ENCODE data around the gene NCKAP5L. TPM values are rescaled to one million over a fixed set of nuclear protein-coding genes. Genes with fewer than 3 reads are reported as not detected.
"Not testable (repeated sequence)": the region's sequence is repeated elsewhere in the genome, so short reads cannot be mapped to it uniquely, and the experiment has no call there.

NCKAP5L gene
- total RNA-seq, 2 donors from 2014 or later = 5.5 to 7.5 TPM

DNA sequence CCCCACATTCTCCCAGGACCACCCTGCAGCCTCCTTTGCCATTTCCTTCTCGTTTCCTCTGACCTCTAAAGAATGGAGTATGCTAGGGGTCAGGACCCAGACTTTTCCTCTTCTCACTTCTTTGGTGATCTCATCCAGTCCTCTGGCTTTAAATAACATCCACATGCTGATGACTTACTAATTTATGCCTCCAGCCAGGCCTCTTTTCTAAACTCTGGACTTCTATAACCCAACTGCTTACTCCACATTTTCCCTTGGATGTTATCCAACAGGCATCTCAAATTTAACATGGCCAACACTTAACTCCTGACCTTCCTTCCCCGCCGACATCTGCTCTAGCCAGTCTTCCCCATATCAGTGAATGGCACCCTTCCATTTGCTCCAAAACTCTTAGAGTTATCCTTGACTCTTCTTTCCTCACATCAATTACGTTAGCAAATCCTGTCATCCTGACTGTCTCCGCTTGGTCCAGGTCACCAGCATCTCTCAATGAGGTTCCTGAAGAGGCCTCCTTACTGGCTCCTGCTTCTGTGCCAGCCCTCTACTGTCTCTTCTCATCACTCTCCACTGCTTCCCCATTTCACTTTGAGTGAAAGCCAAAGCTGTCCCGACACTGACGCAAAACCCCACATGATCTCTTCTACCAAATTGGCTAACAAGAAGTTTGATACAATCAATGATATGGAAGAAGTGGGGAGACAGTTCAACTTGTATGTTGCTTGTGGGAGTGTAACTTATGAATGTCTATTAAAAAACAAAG is 44.1 kb downstream of the NCKAP5L start:
- H3K27ac Mint-ChIP-seq = no peak overlapping the region
- DNase-seq (ENCODE audit: low spot score in 2 of 2) (no peak), ATAC-seq (no peak)
- peaks cover 0 to 5% of the 10 kb centered on the region in 2 donors for H3K9me3 Mint-ChIP-seq
- H3K36me3 Mint-ChIP-seq = no peaks in the 10 kb centered on the region

DNA sequence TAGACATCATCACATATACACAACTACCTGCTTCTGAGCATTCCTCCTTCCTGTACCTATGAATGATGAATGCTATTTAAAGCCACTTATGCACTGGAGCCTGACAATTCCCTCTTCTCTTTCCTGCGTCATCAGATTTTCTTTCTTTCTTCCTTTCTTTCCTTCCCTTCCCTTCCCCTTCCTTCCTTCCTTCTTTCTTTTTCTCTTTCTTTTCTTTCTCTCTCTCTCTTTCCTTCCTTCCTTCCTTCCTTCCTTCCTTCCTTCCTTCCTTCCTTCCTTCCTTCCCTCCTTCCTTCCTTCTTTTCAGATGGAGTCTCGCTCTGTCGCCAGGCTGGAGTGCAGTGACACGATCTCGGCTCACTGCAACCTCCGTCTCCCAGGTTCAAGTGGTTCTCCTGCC is 47.3 kb downstream of the NCKAP5L start:
- not testable (repeated sequence) for ATAC-seq; DNase-seq (ENCODE audit: low spot score in 2 of 2); H3K36me3 Mint-ChIP-seq; H3K9me3 Mint-ChIP-seq; H3K27ac Mint-ChIP-seq

DNA sequence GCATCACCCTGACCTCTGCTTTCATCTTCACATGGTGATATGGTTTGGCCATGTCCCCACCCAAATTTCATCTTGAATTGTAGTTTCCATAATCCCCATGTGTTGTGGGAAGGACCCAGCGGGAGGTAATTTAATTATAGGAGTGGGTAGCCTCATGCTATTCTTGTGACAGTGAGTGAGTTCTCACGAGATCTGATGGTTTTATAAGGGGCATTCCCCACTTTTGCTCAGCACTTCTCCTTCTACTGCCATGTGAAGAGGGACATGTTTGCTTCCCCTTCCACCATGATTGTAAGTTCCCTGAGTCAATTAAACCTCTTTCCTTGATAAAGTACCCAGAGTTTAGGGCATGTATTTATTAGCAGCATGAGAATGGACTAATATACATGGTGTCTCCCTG is 48.6 kb downstream of the NCKAP5L start:
- H3K9me3 Mint-ChIP-seq = no peaks in the 10 kb centered on the region
- H3K36me3 Mint-ChIP-seq = no peaks in the 10 kb centered on the region
- no peak for DNase-seq (ENCODE audit: low spot score in 2 of 2)
- no peak overlapping the region for H3K27ac Mint-ChIP-seq
- ATAC-seq = no peak

DNA sequence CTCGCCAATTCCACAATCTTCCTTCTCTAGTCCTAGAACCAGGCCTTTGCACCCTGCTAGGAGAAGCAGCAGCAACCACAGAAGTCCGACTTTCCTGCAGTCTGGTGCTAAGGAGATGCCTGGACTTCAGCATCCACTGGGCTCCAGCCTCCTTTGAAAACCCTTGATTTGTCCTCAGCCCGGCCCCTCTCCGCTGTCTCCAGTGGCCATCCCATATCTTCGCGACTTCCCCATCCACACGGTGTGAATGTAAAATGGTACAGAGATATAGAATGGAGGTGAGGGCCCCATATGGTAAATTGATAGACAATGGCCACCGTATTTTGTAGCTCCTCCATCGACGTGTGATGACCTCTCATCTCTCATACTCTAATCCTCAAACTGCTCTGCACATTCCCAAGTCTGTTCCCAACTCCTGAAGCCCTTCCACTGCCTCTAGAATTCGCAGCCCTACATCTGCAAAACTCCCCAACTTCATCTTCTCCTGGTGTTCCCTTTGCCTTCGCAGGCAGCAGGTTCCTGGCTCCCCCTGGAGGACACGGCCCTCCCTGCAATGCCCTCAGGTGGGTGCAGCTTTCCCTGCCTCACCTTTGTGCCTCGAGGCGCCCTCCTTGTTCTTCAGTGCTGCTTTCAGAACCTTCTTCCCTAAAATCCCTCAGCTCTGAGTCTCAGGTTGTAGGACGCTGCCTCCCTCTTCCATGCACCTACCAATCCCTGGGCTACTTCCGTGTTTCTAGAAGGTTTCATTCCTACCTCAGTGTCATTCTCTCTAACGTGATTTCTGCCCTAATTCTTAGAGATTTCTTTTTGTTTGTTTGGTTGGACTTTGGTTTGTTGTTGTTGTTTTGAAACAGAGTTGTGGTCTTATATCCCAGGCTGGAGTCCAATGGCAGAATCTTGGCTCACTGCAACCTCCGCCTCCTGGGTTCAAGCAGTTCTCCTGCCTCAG is 50.1 kb downstream of the NCKAP5L start:
- DNase-seq (ENCODE audit: low spot score in 2 of 2) (peak; percentile 71 to 82), ATAC-seq (peak; percentile 72 to 74)
- Mint-ChIP-seq H3K9me3 (no peaks in the 10 kb centered on the region), H3K27ac (peak overlapping the region in 1 of 2 donors; percentile 48), H3K36me3 (no peaks in the 10 kb centered on the region)

DNA sequence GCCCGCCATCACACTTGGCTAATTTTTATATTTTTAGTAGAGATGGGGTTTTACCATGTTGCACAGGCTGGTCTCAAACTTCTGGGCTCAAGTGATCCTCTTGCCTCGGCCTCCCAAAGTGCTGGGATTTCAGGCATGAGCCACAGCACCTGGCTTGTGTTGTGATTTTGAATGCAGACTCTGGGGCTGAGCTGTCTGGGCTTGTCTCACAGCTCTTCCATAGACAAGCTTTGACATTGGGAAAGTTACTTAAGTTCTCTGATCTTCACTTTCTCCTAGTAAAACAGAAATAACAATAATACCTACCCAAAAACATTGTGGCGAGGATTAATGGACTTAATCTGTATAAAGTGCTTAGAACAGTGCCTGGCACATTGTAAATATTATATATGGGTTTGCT is 50.9 kb downstream of the NCKAP5L start:
- DNase-seq (ENCODE audit: low spot score in 2 of 2) (no peak), ATAC-seq (no peak)
- Mint-ChIP-seq H3K36me3 (no peaks in the 10 kb centered on the region), H3K9me3 (no peaks in the 10 kb centered on the region), H3K27ac (peak overlapping the region in 1 of 2 donors; percentile 48)

DNA sequence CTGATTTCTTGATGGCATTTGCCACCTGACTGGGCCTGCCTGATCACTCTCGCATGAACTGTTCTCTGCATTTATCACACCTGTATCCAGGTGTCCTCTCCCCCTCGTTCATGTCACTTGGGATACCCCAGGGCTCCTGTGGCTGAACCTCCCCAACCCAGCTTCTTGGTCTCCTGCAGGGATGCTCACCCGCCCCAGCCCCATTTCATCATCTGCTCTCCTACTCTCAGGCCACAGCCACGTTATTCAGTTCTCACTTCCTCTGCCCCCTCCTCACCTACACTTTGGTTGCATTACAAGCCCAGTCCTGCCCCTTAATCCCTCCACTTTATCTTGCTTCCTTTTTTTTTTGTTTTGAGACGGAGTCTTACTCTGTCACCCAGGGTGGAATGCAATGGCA is 51.4 kb downstream of the NCKAP5L start:
- no peak for ATAC-seq

DNA sequence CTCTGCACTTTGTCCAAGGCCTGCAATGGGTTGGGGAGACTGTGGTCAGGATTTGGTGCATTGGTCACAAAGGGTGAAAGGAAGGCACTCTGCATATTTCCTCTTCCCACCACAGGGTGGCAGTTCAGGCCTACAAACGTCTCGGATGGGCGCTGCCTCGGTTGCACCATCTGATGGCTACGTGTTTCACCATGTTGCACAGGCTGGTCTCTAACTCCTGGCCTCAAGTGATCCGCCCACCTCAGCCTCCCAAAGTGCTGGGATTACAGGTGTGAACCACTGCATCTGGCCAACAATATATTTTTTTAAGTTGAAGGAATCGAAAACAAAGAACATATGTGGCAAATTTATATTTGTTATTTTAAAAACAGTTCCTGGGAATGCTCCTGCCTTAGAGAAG is 51.8 kb downstream of the NCKAP5L start:
- Mint-ChIP-seq H3K9me3 (no peaks in the 10 kb centered on the region), H3K36me3 (no peaks in the 10 kb centered on the region), H3K27ac (no peak overlapping the region)
- DNase-seq (ENCODE audit: low spot score in 2 of 2) (peak; percentile 61 to 79), ATAC-seq (peak; percentile 91 to 98)

More for the DNA sequence above, 51.4 kb downstream of the NCKAP5L start:
- H3K27ac Mint-ChIP-seq = no peak overlapping the region
- DNase-seq (ENCODE audit: low spot score in 2 of 2) = no peak
- no peaks in the 10 kb centered on the region for H3K36me3 Mint-ChIP-seq
- H3K9me3 Mint-ChIP-seq = no peaks in the 10 kb centered on the region

DNA sequence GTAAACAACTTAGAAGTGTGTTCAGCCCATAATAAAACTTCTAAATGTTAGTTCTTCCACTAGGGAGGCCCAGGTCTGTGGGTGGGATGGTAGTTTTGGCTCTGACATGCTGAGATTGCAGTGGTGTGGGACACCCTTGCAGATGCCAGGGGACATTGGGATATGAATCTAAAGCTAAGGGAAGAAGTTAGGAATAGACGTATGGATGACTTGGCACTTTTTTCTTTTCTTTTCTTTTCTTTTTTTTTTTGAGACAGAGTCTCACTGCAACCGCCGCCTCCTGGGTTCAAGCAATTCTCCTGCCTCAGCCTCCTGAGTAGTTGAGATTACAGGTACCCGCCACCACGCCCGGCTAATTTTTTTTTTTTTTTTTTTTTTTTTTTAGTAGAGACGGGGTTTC is 55.1 kb downstream of the NCKAP5L start:
- H3K9me3 Mint-ChIP-seq; DNase-seq (ENCODE audit: low spot score in 2 of 2); ATAC-seq; H3K36me3 Mint-ChIP-seq; H3K27ac Mint-ChIP-seq: not testable (repeated sequence)

DNA sequence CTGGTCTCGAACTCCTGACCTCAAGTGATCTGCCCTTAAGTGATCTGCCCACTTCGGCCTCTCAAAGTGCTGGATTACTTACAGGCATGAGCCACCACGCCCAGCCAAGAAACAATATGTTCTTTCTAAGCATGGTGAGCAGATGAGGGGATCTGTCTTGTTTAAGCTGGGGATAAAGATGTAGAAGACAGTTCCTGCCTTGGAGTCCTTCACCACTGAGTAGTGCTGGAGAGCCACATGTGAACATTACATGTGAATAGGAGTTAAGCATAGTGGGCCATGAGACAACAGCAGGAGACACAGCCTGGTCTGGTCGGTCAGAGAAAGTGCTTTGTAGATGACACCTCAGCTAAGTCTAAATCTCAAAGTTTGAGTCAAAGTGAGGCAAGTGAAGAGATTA is 60.9 kb downstream of the NCKAP5L start:
- DNase-seq (ENCODE audit: low spot score in 2 of 2) (no peak), ATAC-seq (no peak)
- Mint-ChIP-seq H3K36me3 (peaks cover 15 to 23% of the 10 kb centered on the region in 2 donors), H3K9me3 (no peaks in the 10 kb centered on the region), H3K27ac (no peak overlapping the region)

DNA sequence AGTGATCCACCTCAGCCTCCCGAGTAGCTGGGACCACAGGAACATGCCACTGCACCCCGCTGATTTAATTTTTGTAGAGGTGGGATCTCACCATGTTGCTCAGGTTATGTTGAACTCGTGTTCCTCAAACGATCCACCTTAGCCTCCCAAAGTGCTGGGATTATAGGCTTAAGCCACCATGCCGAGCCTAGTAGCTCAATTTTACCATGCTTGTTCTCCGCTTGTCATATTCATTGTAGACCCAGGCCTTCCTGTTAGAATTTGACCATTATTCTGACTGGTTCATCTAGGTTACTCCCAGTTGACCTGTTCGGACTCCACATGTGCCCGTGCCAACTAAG is 62.1 kb downstream of the NCKAP5L start:
- Mint-ChIP-seq H3K36me3 (peaks cover 15 to 33% of the 10 kb centered on the region in 2 donors), H3K9me3 (no peaks in the 10 kb centered on the region), H3K27ac (no peak overlapping the region)
- no peak for ATAC-seq
- DNase-seq (ENCODE audit: low spot score in 2 of 2) = no peak

DNA sequence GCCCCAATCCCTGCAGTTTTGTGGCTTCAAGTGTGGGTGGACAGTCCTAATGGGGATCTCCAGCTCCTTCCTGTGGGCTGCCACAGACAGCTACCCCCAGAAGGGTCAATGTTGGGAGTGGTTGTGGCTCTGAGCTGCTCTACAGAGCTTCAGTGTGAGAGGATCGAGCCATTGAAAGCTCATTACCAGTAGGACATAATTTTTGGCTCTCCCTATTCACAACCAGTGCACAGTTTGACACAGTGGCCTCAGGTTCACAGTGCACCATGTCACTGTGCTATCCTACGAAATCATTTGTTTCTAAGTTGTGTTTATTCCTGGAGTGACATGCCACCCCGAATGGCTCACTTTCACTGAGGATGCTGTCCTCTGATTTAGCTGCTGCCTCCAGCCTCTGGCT is 64.1 kb downstream of the NCKAP5L start:
- Mint-ChIP-seq H3K9me3 (no peaks in the 10 kb centered on the region), H3K36me3 (peaks cover 16 to 37% of the 10 kb centered on the region in 2 donors), H3K27ac (peak overlapping the region; percentile 68 to 85)
- no peak for DNase-seq (ENCODE audit: low spot score in 2 of 2)
- no peak for ATAC-seq

DNA sequence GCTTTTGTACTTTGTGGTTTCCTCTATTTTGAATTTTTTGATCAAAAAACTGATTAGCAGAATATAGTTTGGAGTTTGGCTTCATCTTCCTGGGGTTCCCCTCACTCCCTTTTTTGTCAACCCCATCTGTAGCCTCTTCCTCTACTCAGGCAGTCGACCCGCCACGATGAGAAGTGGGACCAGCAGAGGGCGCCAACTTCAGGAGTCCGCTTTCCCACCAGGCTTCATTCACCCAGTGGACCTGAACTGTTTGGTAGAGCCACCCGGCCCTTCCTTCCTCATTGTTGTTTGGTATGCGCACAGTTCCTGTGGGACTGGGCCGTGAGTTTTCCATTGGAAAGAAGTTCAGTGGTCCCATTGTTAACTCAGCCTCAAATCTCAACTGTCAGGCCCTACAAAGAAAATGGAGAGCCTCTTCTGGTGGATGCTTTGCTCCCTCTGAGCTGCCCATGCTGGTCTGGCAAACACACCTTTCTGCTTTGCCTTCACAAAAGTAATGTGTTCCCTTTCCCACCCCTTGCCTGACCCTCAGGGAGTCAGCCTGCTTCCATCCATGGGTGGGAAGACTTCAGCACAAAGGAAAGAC is 65.1 kb downstream of the NCKAP5L start:
- H3K9me3 Mint-ChIP-seq = no peaks in the 10 kb centered on the region
- ATAC-seq (peak; percentile 55 to 60), DNase-seq (ENCODE audit: low spot score in 2 of 2) (peak; percentile 63 to 83)
- H3K27ac Mint-ChIP-seq = peak overlapping the region; percentile 36 to 68
- peaks cover 26 to 47% of the 10 kb centered on the region in 2 donors for H3K36me3 Mint-ChIP-seq

DNA sequence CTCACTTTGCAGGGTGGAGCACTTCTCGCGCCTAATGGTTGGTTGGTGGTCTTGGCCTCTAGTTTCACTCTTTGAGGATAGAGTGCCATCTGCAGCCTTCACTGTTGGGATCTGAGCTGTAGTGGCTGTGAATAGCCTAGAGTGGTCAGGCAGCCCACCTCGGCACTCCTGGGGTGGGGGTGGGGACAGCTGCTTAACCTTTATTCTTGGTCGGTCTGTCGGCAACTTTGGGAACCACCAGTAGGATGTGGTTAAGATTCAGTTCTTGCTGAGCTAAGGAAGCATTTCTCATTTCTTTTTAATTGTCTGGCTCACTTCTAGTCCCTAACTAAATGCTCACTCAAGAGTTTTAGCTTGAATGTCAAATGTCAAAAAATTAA is 65.8 kb downstream of the NCKAP5L start:
- DNase-seq (ENCODE audit: low spot score in 2 of 2) (no peak), ATAC-seq (peak; percentile 32 to 38)
- Mint-ChIP-seq H3K36me3 (peaks cover 27 to 52% of the 10 kb centered on the region in 2 donors), H3K27ac (peak overlapping the region; percentile 36 to 68), H3K9me3 (no peaks in the 10 kb centered on the region)

DNA sequence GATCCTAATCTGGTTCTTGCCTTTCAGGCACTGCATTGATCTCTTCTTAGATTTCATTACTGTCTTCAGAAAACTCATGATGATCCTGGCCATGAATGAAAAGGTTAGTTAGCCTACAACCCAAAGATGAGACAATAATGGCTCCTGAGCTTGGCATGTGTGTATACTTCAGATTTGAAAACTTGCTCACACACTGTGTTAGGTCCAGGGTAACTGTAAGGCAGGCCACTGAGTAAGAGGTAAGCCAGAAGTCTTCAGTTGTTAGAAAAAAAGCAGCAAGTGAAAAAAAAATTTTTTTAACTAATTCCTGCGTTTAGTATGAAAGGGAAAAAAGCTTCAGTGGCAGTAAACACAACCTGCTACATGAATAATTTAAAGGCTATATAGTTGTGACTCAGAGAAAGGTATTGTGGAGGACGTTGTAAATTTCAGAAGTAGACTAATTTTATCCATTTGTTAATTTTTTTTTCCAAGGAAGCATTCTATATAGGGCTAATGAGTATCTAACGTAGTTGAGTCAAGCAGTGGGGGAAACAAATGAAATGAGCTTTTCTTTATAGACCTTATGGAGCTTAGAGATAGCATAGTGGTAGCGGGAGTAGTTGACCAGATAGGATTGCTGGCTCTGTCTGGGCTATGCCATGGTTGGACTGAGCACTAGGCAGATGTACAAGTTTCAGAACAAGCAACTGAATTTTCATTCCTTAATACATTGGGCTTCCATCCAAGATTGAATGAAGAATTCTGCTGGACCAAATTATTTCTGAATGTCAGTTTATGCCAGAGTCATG is 66.3 kb downstream of the NCKAP5L start:
- no peaks in the 10 kb centered on the region for H3K9me3 Mint-ChIP-seq
- peaks cover 31 to 56% of the 10 kb centered on the region in 2 donors for H3K36me3 Mint-ChIP-seq
- peak overlapping the region; percentile 31 to 68 for H3K27ac Mint-ChIP-seq
- DNase-seq (ENCODE audit: low spot score in 2 of 2) (no peak), ATAC-seq (peak; percentile 60)

DNA sequence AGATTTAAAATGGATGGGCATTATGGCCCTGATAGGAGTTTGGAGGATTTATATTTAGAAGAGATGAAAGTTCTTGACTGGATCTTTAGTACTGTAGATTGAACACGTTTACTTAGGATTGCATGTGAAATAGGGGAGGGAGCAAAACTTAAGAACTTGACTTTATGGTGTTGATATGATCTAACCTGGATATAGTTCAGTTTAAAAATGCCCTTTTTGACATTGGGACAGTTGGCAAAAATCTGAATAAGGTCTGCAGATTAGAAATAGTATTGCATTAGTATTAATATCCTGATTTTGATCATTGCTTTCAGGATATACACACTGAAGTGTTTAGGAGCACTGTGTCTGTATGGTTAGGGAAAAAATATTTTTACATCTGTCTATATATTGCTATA is 77.2 kb downstream of the NCKAP5L start:
- Mint-ChIP-seq H3K9me3 (no peaks in the 10 kb centered on the region), H3K27ac (peak overlapping the region; percentile 92 to 96), H3K36me3 (peaks cover 11 to 29% of the 10 kb centered on the region in 2 donors)
- ATAC-seq (no peak), DNase-seq (ENCODE audit: low spot score in 2 of 2) (no peak)

Data from activated naive CD4-positive, alpha-beta T cell treated with anti-CD3 and anti-CD28 coated beads, Interleukin-2, amount 50 U/mL, for 72 hours (primary cell).